Hematopoietic multipotent progenitor cell treated with erythropoietin and hydrocortisone succinate and interleukin-3 and kit ligand, for 4 days (in vitro differentiated cells): ENCODE data around the gene DCAF7.

Experiments
- DNase-seq: peaks from one replicate; pipeline ENCODE4 v3.0.0-alpha.2; 2015

Gene DCAF7

GRCh38 chr17:63634163-63634562 is 83.9 kb downstream of the DCAF7 start:
- peak; percentile 59 for DNase-seq

- DNase-seq: peak; percentile 25
Measured at GRCh38 chr17:63634816-63635215, 84.5 kb downstream of the DCAF7 start.

GRCh38 chr17:63635290-63635689 is 85.0 kb downstream of the DCAF7 start:
- no peak for DNase-seq

GRCh38 chr17:63635787-63636186 is 85.5 kb downstream of the DCAF7 start:
- no peak for DNase-seq

GRCh38 chr17:63639125-63639524 is 88.8 kb downstream of the DCAF7 start:
- DNase-seq: no peak

- no peak for DNase-seq
Measured at GRCh38 chr17:63640038-63640437, 89.8 kb downstream of the DCAF7 start.

GRCh38 chr17:63641692-63642448 is 91.6 kb downstream of the DCAF7 start:
- DNase-seq: peak; percentile 75
